Body of pancreas (tissue), 4 donors: ENCODE measurements around the gene NFX1. TPM values are rescaled to one million over a fixed set of nuclear protein-coding genes. Genes with fewer than 3 reads are reported as not detected.

Experiments
- ATAC-seq: fragments of 150-250 bp; one replicate; pipeline ENCODE4 v1.9.1; 2016
- DNase-seq, 4 donors: peaks; one replicate each; pipeline ENCODE4 v3.0.0-alpha.2; 2019
- H3K27ac ChIP-seq, 4 donors: fragments of 200-600 bp; sonication (generic); 1 replicate in 3 of 4; 2 replicates in 1 of 4; pipeline versions ENCODE4 v1.5.1 to v1.6.1; 2016 to 2019; ENCODE audit warnings: mild to moderate bottlenecking in 1 of 4, mixed read lengths in 1 of 4, moderate library complexity in 1 of 4
- H3K27me3 ChIP-seq, 2 donors: fragments of 200-600 bp; sonication (generic); one replicate each; pipeline ENCODE4 v1.6.0; 2016; ENCODE audit warnings: mild to moderate bottlenecking in 1 of 2
- H3K36me3 ChIP-seq, 2 donors: fragments of 200-600 bp; sonication (generic); replicated peaks in 1 of 2; 2 replicates each; pipeline ENCODE4 v1.5.1; 2016; ENCODE audit warnings: low read depth in 2 of 2; ENCODE audit not compliant: insufficient read depth in 1 of 2
- H3K4me1 ChIP-seq: fragments of 200-600 bp; sonication (generic); one replicate; pipeline ENCODE4 v1.6.0; 2016
- H3K4me3 ChIP-seq, 2 donors: fragments of 200-600 bp; sonication (generic); 1 replicate in 1 of 2; 2 replicates in 1 of 2; pipeline ENCODE4 v1.5.1; 2016 to 2019
- H3K9me3 ChIP-seq, 3 donors: fragments of 200-600 bp; sonication (generic); 1 replicate in 2 of 3; 2 replicates in 1 of 3; pipeline ENCODE4 v1.5.1; 2016
- CTCF ChIP-seq, 7 experiments: fragments of 450-650 bp in 4 of 7; fragments of 200-600 bp in 3 of 7; sonication (generic) in 3 of 7; IDR thresholded peaks; one replicate each; pipeline ENCODE4 v1.5.1; 2016 to 2019; ENCODE audit warnings: antibody characterized with exemption in 7 of 7
- POLR2A ChIP-seq, 3 donors: fragments of 450-650 bp; IDR thresholded peaks; one replicate each; pipeline ENCODE4 v1.6.1; 2016; ENCODE audit warnings: antibody characterized with exemption in 3 of 3, mild to moderate bottlenecking in 2 of 3
- WGBS, 2 donors: methylation state at CpG; one replicate each; pipeline ENCODE4 v1.1.5; 2017; 5-methylcytosine and 5-hydroxymethylcytosine counted together
- intact Hi-C: fragments of 100-400 bp; cut with DNase I; formaldehyde crosslinking; loops from one replicate; pipeline ENCODE4 v1.15.1; 2023
- total RNA-seq, 2 donors: library from RNA; depleted of rRNA; stranded (reverse); fragments of >200 nt; gene quantifications; one replicate each; pipeline ENCODE4 v1.1.0, GENCODE V29; 2016

The NFX1 gene
- total RNA-seq, 2 donors from 2014 or later, result 22.1 to 26.4 TPM

DNA sequence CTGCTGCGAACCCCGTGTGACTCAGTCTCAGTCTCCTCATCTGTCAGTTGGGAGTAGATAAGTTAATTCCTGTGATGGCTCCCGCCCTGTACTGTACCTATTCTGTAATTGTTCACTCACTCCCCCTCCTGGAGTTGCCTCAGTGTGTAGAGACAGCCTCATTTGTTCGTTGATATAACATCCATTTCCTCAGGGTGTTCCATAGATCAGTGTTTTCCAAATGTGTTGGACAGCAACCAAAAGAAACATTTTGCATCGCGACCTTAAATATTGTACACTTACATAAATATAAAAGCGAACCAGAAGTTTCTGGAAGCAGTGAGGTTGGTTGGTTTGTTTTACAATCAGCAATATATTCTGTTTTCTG, 698 bp downstream of the NFX1 start:
- 16 to 18% methylated on average over 7 of the region's 7 CpGs for WGBS, 2 donors
- Histone ChIP-seq H3K4me1 (peaks cover 41% of the 10 kb centered on the region), H3K27ac (peak overlapping the region; percentile 81 to 99 (median 98)), H3K4me3 (peak overlapping the region; percentile 28 to 51), H3K9me3 (no peaks in the 10 kb centered on the region), H3K36me3 (peaks cover 0 to 3% of the 10 kb centered on the region in 2 donors), H3K27me3 (no peaks in the 10 kb centered on the region)
- intact Hi-C loops, result no loop called here
- DNase-seq (no peak), ATAC-seq (no peak)
- no peak for TF ChIP-seq CTCF (IDR thresholded peaks at IDR 0.05)
- no peak for TF ChIP-seq POLR2A (IDR thresholded peaks at IDR 0.05)

DNA sequence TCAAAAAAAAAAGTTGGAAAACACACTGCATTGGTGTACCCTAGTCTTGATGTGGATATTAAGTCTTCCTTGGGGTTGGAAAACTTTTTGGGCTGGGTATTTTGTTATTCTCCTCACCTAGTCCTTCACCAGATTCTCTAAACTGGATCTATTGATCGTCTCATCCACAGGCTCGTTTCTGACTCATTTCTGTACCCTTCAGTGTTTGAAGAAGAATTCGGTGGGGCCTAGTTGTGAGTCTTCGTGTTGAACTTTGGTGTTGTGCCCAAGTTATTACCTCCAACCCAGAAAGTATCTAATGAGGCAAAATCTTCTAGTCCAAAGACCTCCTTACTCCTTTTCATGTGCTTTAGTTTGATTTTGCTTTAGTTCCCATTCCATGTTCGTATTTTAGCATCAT, 1.6 kb downstream of the NFX1 start:
- WGBS, 2 donors, result 75 to 82% methylated on average over 5 of the region's 5 CpGs

DNA sequence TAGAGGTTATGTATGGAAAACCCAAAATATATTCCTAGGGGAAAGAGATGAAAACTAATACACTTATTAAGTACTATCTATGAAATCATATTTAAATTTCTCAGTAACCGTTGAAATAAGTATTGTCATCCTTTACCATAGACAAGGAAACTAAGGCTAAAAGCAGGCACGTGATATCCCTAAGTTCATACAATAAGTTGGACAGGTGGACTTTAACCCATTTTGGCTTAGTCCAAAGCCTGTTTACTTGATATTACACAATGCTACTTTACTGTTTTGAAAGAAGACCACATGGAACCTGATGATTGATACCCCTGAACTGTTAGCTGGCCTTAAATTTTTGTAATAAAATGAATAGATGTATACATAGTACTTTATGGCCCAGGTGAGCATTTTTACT, 3.5 kb downstream of the NFX1 start:
- 80 to 81% methylated on average over 2 of the region's 2 CpGs for WGBS, 2 donors
- DNase-seq (no peak), ATAC-seq (no peak)
- Histone ChIP-seq H3K27ac (no peak overlapping the region), H3K36me3 (peaks cover 0 to 3% of the 10 kb centered on the region in 2 donors), H3K27me3 (no peaks in the 10 kb centered on the region), H3K9me3 (no peaks in the 10 kb centered on the region), H3K4me3 (no peak overlapping the region), H3K4me1 (peaks cover 69% of the 10 kb centered on the region)
- intact Hi-C loops, result no loop called here
- TF ChIP-seq POLR2A (IDR thresholded peaks at IDR 0.05) (no peak), CTCF (IDR thresholded peaks at IDR 0.05) (no peak)

More for the DNA sequence above, 1.6 kb downstream of the NFX1 start:
- Histone ChIP-seq H3K27me3 (no peaks in the 10 kb centered on the region), H3K36me3 (peaks cover 0 to 3% of the 10 kb centered on the region in 2 donors), H3K27ac (no peak overlapping the region), H3K4me1 (peaks cover 50% of the 10 kb centered on the region), H3K4me3 (no peak overlapping the region), H3K9me3 (no peaks in the 10 kb centered on the region)
- intact Hi-C loops, result no loop called here
- no peak for TF ChIP-seq CTCF (IDR thresholded peaks at IDR 0.05)
- TF ChIP-seq POLR2A (IDR thresholded peaks at IDR 0.05), result no peak
- ATAC-seq (no peak), DNase-seq (no peak)

DNA sequence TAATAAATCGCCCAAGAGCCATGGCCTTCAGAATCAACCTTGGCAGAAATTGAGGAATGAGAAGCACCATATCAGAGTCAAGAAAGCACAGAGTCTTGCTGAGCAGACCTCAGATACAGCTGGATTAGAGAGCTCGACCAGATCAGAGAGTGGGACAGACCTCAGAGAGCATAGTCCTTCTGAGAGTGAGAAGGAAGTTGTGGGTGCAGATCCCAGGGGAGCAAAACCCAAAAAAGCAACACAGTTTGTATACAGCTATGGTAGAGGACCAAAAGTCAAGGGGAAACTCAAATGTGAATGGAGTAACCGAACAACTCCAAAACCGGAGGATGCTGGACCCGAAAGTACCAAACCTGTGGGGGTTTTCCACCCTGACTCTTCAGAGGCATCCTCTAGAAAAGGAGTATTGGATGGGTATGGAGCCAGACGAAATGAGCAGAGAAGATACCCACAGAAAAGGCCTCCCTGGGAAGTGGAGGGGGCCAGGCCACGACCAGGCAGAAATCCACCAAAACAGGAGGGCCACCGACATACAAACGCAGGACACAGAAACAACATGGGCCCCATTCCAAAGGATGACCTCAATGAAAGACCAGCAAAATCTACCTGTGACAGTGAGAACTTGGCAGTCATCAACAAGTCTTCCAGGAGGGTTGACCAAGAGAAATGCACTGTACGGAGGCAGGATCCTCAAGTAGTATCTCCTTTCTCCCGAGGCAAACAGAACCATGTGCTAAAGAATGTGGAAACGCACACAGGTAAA, 4.5 kb downstream of the NFX1 start:
- intact Hi-C loops, result no loop called here
- no peaks in the 10 kb centered on the region for H3K27me3 ChIP-seq
- H3K36me3 ChIP-seq, result peaks cover 0 to 3% of the 10 kb centered on the region in 2 donors
- no peak for DNase-seq
- H3K27ac ChIP-seq, result no peak overlapping the region
- WGBS, 2 donors, result 87 to 91% methylated on average over 12 of the region's 12 CpGs
- H3K9me3 ChIP-seq, result no peaks in the 10 kb centered on the region
- TF ChIP-seq POLR2A (IDR thresholded peaks at IDR 0.05), result no peak
- TF ChIP-seq CTCF (IDR thresholded peaks at IDR 0.05), result no peak
- H3K4me1 ChIP-seq, result peaks cover 65% of the 10 kb centered on the region
- no peak overlapping the region for H3K4me3 ChIP-seq
- no peak for ATAC-seq

DNA sequence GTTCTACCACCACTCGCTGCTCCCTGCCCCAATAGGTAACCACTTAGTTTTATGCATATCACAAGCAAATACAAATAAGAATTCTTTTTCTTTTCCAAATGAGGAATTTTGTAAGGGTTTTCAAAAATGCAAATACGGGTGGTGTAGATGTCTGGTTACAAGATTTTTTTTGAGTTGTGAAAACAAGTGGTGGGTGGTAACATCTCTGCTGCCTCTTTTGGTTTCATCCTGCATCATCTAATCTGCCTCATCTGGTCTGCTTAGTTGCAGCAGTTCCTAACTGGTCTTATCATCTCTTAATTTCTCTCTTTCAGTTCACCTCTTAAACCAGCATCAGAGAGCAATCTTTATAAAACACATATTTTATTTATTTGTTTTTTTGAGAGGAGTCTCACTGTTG, 5.3 kb downstream of the NFX1 start:
- Histone ChIP-seq H3K27me3 (no peaks in the 10 kb centered on the region), H3K9me3 (no peaks in the 10 kb centered on the region), H3K4me3 (no peak overlapping the region), H3K4me1 (peaks cover 65% of the 10 kb centered on the region), H3K36me3 (peaks cover 0 to 8% of the 10 kb centered on the region in 2 donors), H3K27ac (no peak overlapping the region)
- ATAC-seq, result no peak
- no peak for TF ChIP-seq CTCF (IDR thresholded peaks at IDR 0.05)
- TF ChIP-seq POLR2A (IDR thresholded peaks at IDR 0.05), result no peak
- 92 to 94% methylated on average over 2 of the region's 2 CpGs for WGBS, 2 donors
- intact Hi-C loops, result no loop called here
- DNase-seq, result no peak
